SU-DHL-6 (cell line): ENCODE data around the gene TEAD3.

Source experiments
- CTCF ChIP-seq: fragments of 200-600 bp; sonication (generic); IDR thresholded peaks from one replicate; pipeline ENCODE4 v1.5.1; 2017; ENCODE audit warnings: antibody characterized with exemption, mild to moderate bottlenecking, low read length, moderate library complexity; ENCODE audit not compliant: insufficient read depth, poor library complexity, severe bottlenecking
- EZH2phosphoT487 ChIP-seq: fragments of 200-600 bp; sonication (generic), shearing (Covaris generic); conservative IDR thresholded peaks from 2 replicates; pipeline ENCODE4 v1.6.1; 2018; ENCODE audit warnings: mild to moderate bottlenecking, antibody characterized with exemption, low read length, moderate library complexity, mixed read lengths

DNA sequence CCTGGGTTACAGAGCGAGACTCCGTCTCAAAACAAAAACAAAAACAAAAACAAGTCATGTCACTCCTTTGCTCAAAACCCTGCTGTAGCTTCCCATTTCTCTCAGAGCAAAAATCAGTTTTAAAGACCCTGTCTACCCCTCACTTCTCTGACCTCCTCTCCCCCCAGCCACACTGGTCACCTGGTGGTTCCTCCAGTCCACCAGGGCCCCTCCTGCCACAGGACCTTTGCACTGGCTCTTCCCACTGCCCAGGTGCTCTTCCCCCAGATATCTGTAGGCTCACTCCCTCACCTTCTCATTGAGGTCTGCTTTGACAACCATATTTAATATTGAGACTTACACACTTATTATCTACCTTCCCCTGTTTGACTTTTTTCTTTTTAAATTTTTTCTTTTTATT, 4.9 kb upstream of the TEAD3 start:
- no peak for TF ChIP-seq CTCF
- TF ChIP-seq EZH2phosphoT487 = no peak
